ENCODE measurements around the gene YY1. TPM values are rescaled to one million over a fixed set of nuclear protein-coding genes. Genes with fewer than 3 reads are reported as not detected.
A peak's percentile ranks its signal among the peaks of the same experiment; 100 is the strongest.
"Not testable (repeated sequence)": the region's sequence is repeated elsewhere in the genome, so short reads cannot be mapped to it uniquely, and the experiment has no call there.

Gene YY1
- total RNA-seq, 1 donor from 2014 or later, result 74.8 TPM

GRCh38 chr14:100203146-100203545, 35.8 kb upstream of the YY1 start:
- DNase-seq (no peak), ATAC-seq (no peak)
- Histone ChIP-seq H3K4me1 (peaks cover 6% of the 10 kb centered on the region), H3K27ac (no peak overlapping the region), H3K36me3 (no peaks in the 10 kb centered on the region), H3K9me3 (no peaks in the 10 kb centered on the region), H3K27me3 (ENCODE audit: low read depth) (no peaks in the 10 kb centered on the region), H3K4me3 (no peak overlapping the region)
- intact Hi-C loops (cut with DNase I), result no loop called here
- no peak for TF ChIP-seq CTCF (IDR thresholded peaks at IDR 0.05)

- ATAC-seq, result peak; percentile 88 to 89
Observed at GRCh38 chr14:100203962-100204834, 34.7 kb upstream of the YY1 start.

GRCh38 chr14:100204835-100205167, 34.1 kb upstream of the YY1 start:
- intact Hi-C loops (cut with DNase I); ATAC-seq; H3K9me3 ChIP-seq; H3K4me1 ChIP-seq; H3K36me3 ChIP-seq; DNase-seq; H3K27me3 ChIP-seq (ENCODE audit: low read depth); H3K4me3 ChIP-seq; H3K27ac ChIP-seq: not testable (repeated sequence)

More at GRCh38 chr14:100203962-100204834, 34.7 kb upstream of the YY1 start:
- intact Hi-C loops (cut with DNase I), result no loop called here
- no peak for TF ChIP-seq CTCF (IDR thresholded peaks at IDR 0.05)
- Histone ChIP-seq H3K36me3 (no peaks in the 10 kb centered on the region), H3K9me3 (no peaks in the 10 kb centered on the region), H3K27ac (peak overlapping the region; percentile 46), H3K4me1 (peaks cover 6% of the 10 kb centered on the region), H3K27me3 (ENCODE audit: low read depth) (no peaks in the 10 kb centered on the region), H3K4me3 (no peak overlapping the region)
- DNase-seq, result no peak

- H3K4me3 ChIP-seq; H3K9me3 ChIP-seq; H3K4me1 ChIP-seq; ATAC-seq; DNase-seq; intact Hi-C loops (cut with DNase I); H3K27ac ChIP-seq; H3K27me3 ChIP-seq (ENCODE audit: low read depth); H3K36me3 ChIP-seq: not testable (repeated sequence)
Observed at GRCh38 chr14:100207588-100207987, 31.4 kb upstream of the YY1 start.

- H3K36me3 ChIP-seq; H3K4me3 ChIP-seq; H3K27me3 ChIP-seq (ENCODE audit: low read depth); ATAC-seq; intact Hi-C loops (cut with DNase I); H3K9me3 ChIP-seq; H3K27ac ChIP-seq: not testable (repeated sequence)
- H3K4me1 ChIP-seq, result peaks cover 10% of the 10 kb centered on the region
- DNase-seq, result peak; percentile 35
Observed at GRCh38 chr14:100208136-100208535, 30.8 kb upstream of the YY1 start.

- intact Hi-C loops (cut with DNase I), result no loop called here
- H3K27ac ChIP-seq, result no peak overlapping the region
- H3K9me3 ChIP-seq, result no peaks in the 10 kb centered on the region
- H3K4me3 ChIP-seq, result no peak overlapping the region
- peaks cover 16% of the 10 kb centered on the region for H3K4me1 ChIP-seq
- no peak for DNase-seq
- TF ChIP-seq CTCF (IDR thresholded peaks at IDR 0.05), result no peak
- ATAC-seq, result no peak
- no peaks in the 10 kb centered on the region for H3K27me3 ChIP-seq (ENCODE audit: low read depth)
- no peaks in the 10 kb centered on the region for H3K36me3 ChIP-seq
Observed at GRCh38 chr14:100211366-100211765, 27.6 kb upstream of the YY1 start.

- Histone ChIP-seq H3K36me3 (no peaks in the 10 kb centered on the region), H3K27ac (no peak overlapping the region), H3K4me3 (no peak overlapping the region), H3K27me3 (ENCODE audit: low read depth) (no peaks in the 10 kb centered on the region), H3K4me1 (peaks cover 16% of the 10 kb centered on the region), H3K9me3 (no peaks in the 10 kb centered on the region)
- DNase-seq, result no peak
- no peak for ATAC-seq
- no peak for TF ChIP-seq CTCF (IDR thresholded peaks at IDR 0.05)
- intact Hi-C loops (cut with DNase I), result no loop called here
Observed at GRCh38 chr14:100211893-100212292, 27.1 kb upstream of the YY1 start.
